Fibroblast of gingiva (primary cell): ENCODE measurements around the gene GRM7.

Source experiments
- DNase-seq: peaks from one replicate; pipeline ENCODE4 v3.0.0-alpha.2; 2011; ENCODE audit warnings: low read depth

Gene GRM7

DNA sequence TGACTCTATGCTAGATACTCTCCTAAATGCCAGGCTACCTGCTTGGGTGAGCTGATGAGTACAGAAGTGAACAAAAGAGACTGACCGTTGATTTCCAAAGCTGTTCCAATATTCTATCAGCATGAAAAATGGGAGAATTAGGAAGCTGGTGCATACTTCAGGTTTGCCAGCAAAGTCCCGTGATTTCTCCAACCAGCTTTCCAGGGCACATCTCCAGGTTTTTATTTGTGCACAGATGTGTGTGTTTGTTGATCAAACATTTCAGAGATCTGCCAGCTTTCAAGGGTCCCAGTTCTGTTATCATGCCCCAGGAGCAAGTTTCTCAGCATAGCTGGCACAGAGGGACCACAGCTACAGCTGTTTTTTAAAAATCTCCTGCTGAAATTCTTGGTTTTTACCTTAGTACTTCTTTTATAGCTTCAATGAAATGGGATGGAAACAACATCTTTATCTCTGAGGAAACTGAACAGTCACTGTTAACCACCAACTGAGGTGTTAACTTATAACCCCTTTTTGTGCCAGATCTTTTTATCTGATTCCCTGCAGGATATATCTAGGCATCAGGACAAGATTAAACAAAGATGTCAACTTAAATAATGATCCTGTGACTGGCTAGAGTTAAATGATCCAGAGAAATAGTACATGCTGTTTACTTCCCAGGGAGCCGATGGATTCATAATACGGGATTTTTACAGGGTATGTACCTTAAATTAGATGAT lies 380.8 kb downstream of the GRM7 start:
- DNase-seq, result no peak

DNA sequence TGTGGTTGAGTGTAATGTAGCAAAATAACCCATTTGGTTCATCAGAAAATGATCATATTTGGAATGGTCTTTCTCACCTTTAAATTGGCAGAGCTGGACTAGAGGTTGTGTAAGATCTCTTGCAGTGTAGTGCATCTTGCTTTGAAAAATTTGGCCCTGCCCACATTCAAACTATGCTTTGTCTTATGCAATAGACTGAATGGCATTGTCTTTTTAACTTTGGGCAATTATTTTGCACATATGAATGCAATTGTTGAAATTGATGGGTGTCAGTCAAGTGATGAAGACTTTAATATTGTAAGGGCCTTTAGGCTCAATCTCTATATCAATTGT lies 381.4 kb downstream of the GRM7 start:
- no peak for DNase-seq

DNA sequence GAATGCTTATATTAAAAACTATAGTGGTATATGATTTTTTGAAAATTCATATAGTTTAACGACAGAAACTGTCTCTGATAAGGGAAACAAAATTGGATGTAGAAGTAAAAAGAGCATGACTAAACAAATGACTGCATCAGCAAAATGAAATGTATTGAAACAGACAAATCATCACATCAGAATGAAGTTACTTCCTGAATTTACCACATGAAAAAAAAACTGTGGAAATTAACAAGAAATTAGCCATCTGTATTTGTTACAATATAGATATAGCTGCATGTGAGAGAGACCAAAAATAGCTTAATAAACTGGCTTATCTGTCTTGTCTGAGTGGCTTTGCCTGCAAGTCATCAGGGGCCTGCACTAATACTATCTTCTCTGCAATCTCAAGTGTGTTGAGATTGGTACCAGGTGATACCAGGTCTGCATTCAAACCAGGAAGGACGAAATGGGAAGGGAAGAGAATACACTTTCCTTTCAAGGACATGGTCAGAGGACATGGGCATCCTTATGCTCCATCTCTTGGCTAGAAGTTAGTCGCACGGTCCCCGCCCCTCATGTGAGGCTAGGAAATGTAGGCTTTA lies 388.7 kb downstream of the GRM7 start:
- DNase-seq, result no peak

DNA sequence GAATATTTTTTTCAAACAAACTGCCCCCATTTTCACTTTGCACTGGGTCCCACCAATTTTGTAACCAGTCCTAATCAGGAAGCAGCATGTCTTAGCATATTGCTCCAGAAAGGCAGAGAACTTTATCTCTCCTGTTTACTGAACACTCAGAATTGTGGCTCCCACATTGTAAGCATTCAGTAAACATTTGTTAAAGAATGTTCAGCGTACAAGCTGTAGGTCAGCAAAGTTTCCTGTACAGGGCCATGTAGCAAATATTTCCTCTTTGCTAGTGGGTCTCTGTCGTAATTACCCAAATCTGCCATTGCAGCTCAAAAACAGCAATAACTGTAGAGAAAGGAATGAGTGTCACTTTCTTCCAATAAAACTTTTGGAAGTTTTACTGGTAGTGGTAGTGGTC lies 393.3 kb downstream of the GRM7 start:
- DNase-seq, result no peak

DNA sequence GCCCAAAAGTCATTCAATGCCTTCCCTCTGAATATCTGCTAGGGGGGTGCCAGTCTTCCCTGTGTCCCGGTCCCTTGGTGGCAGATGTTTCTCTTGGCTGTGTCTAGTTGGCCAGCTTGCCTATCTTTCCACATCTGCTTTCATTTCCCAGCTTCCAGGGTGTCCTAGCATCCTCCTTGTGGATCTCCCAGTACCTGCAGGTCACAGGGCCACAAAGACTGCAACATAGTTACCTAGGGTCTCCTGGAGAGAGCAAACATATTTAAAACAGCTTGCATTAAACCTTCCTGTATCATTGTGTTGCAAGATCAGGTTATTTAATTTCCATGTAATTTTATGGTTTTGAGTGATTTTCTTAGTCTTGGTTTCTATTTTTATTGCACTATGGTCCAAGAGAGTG lies 400.1 kb downstream of the GRM7 start:
- no peak for DNase-seq

DNA sequence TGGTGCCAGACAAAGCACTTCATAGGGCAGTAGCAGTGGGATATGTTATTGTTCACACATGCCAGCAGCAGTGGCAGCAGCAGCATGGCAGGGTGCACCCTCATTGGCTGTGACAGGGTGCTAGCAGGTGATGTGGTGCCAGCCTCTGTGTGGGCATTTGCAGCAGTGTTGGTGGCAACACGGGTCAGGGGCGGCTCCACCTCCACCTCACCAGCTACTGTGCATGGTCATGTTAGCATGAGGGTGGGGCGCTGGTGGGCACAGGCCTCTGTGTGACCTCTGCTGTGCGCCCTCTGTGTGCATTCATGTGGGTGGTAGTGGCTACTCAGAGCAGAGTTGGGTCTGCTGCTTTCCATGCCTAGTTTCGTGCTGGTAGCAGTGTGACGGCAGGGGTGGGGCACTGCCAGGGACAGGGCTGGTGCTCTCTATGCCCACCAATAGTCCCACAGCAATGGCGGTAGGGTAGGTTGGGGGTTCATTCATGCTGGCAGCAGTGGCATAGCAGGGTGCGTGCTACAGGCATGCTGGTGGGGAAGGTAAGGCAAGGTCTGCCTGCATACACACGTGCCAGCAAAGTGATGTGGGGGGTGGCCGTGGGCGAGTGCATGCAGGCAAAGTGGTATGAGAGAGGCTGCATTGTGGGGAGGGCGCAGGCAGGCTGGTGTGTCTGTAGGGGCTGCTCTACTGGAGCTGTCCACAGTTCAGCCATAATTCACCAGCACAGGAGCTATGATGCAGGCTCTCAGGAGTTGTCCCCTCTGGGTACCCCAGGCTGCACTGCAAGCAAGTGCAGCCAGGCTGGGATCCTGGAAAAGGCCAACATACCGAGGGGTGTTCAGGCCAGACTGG lies 402.7 kb downstream of the GRM7 start:
- DNase-seq, result no peak

DNA sequence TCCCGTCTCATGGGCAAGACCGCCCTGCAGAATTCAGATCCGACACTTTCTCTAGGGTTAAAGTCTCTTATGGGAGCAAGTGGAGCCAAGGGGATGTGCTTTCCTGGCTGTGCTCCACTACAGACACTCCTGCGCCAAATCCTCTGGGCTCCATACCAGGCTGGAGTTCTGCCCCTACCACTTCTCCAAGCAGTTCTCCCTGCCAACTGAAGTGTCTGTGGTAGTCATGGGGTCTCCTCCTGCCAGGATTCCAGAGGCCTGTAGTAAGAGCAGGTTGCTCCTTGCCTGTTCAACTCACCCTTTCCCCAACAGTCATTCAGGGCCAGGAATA lies 403.2 kb downstream of the GRM7 start:
- no peak for DNase-seq

DNA sequence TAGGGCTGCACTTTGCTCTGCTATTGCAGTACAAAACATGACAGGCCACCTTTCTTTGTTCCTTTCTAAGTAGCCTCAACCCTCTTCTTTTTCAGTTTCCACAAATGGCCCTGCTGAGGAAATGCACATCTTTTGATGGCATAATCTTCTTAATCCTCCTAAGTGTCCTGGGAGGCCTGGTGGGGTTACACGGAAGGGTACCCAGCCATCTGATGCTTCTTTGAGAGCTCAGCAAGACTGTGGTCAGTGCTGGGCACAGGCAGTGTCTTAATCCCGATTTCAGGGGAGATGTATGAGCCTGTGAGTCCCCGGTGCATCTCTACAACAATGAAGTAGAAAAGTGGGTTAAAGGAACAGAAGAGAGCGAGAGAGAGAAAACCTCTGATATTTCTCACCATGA lies 404.8 kb downstream of the GRM7 start:
- no peak for DNase-seq

DNA sequence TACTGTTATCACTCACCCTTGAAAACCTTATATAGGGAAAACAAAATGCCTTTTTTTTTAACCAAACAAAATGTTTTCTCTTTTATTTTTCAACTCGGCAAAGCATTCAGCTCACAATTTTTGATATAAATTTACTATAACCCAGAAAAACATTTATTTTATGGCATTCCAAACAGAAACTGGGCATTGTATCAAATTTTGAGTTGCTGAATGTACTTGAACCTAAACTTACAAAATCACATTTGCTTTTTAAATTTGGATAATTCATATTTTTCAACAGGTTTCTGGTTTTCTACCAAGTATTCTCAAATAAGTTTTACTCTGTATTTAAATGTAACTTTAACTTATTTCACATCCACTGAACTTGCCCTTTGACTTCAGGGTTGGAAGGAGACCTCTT lies 405.6 kb downstream of the GRM7 start:
- DNase-seq, result no peak

DNA sequence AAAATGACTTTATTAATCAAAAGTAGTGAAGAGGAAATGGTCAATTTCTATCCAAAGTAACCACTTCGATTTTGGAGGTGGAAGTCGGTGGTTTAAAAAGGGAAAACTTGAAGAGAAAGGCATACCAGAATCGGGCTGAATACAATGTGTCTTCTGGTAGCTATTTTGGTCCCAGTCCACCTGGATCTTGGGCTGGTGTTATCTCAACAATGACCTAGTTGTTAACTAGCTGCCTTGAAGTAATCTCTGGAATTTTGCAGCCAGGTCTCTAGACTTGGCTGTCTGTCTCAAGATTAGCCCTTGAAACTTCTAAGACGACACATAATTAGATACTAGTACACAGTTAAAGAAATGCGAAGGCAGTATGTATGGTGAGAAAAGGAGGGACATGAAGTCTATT lies 409.8 kb downstream of the GRM7 start:
- no peak for DNase-seq

DNA sequence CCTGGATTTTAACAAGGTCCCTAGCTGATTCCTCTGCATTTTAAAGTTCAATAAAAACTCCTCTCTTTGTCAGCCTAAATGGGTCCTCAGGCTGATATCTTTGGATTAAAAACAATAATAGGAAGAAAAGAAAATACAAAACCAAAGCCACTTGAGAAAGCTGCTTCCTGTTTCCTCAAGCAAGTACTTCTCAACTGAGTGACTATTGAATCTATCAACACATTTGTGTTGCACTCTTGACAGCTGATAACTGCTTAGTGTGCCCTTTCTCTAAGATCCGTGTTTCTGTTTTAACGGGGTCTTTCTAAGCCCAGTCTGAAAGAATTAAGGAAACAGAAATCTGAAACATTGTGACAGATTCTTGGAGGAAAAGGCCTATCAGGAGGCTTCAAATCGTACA lies 410.7 kb downstream of the GRM7 start:
- no peak for DNase-seq

DNA sequence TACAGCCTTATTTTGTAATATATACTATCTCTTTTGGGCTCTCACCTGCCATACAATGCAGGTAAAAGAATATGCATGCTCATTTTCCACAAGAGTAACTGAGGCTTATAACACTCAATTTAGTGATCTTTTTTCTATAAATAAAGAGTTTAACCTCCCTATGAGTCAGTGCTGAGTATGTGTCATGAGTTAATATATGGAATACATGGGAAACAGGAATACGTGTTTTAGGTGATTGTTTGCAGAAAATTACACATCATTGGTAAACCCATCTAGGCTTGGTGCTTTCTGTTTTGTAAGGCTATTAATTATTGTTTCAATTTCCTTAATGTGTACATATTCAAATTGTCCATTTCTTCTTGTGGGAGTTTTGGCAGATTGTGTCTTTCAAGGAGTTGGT lies 411.3 kb downstream of the GRM7 start:
- DNase-seq, result no peak

DNA sequence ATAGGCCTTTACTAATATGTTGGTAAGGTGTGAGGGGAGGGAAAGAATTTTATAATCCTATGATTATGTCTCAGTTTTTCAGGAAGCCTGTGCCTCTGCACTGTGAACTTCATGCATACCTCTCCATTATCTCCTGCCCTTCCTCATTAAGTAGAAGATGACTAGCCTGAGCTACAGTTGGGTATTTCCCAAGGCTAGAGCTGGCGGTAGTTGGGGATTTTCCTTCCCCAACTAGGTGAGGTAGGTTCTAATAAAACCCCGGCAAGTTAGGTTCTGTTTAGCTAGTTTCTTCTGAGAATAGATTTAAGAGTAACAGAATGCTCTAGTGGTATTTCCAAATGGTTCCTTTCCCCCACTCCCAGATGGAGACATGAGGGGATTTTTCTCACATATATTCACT lies 414.5 kb downstream of the GRM7 start:
- DNase-seq, result no peak

DNA sequence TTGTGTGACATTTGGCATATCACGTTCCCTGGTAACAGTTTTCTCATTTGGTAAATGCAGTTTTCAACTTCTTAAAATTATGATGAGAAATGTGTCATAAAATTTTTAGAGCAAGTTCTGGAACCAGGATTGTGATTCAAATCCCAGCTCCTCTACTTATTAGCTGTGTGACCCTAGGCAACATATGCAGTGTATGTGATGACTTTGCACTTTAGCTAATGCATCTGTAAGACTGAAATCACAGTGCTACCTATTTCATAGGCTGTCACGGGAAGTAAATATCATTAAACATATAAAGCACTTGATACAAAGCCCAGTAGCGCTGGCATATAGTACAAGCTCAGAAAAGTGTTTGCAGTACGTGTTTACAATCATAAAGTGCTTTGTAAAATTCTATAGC lies 419.4 kb downstream of the GRM7 start:
- no peak for DNase-seq

DNA sequence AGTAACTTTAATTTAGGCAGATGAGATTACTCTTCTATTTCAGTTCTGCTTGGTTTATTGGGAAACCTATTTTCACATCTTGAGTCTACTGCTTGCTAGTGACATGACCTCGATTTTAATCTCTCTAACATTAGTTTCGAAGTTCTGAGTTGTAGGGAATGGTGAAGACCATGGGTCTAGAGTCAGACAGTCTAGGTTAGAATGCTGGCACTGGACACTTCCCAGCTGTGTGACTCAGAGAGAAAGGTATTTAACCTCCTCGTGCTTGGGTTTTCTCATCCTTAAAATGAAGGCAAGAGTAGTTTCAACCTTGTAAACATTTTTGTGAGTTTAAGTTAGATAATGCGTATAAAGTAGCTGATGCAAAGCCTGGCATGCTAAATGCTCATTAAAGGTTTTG lies 422.1 kb downstream of the GRM7 start:
- DNase-seq, result no peak

DNA sequence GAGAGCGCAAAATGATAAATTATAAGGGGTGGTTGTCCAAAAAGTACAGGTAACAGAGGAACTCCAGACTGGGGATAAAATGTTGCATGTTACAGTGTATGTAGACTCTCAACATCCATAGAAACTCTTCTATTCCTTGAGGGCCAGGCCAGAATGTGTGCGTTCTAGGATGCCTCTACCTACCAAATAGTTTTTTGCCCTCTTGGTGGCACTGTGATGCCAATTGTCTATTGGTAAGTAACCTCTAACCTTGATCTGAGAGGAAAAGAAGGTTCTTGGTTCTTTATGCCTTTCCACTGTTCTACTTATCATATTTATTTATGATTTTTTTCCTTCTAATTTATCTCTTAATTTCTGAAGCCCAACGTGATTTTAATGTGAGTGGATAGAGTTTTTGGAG lies 424.6 kb downstream of the GRM7 start:
- DNase-seq, result no peak

DNA sequence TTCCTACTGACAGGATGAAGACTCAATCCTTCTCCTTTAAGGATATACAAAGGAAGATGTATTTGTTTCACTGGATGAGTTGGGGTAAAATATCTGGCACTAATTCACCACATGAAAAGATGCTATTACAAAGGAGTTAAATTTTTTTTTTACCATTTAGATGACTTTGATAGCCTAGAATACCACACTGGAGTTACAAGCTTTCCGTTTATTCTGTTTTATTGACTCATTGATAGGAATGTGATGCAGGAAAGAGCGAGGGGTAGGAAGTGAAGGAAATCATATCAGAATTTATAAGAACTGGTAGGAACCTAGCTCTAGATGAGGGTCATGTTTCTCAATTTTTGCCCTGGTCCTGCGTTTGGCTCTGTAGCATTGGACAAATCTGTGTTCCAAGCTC lies 427.2 kb downstream of the GRM7 start:
- DNase-seq, result no peak

DNA sequence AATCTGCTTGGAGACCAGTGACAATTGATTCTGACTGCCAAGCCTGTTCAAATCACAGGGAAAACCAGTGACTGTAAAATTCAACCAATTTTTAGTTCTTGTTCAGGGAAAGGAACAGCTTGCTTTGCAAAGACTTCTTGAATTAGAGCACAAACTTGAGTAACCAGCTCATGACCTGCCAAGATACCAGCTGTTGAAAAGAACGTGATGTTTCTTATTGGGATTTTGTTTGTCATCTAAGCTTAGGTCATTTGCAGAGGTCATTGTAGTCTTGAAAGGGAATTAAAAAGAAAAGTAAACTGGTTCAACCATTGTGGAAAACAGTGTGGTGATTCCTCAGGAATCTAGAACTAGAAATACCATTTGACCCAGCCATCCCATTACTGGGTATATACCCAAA lies 428.2 kb downstream of the GRM7 start:
- no peak for DNase-seq

DNA sequence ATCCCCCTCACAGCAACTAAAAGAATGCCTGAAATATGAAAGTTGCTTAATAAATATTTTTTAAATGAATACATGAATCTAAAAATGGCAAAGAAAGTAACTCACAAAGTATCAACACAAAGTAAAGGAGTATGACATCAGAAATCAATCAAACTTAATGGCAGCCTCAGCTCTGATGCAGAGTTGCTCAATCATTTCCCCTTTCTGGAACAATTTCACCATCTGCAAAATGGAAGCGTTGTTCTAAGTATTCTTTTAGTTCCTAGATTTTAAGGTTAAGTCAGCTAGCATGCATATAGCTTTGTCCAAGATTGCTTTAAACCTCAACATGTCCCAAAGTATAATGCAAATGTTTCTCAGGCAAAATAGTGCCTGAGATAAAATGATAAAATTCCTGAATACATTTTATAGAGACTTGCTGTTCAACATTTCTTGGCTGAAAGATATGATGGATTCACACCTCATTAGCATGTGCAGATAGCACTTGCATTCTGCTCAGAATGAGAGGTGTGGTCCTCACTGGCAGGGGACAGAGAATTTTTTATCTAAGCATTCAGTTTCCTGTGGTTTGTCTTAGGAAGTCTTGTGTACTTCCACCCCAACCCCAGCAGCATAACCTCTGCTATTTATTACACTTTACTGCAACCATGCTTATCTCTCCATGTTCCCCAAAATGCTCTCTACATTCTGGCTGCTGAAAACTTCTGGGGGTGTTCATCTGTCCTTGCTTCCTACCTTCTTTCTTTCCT lies 429.3 kb downstream of the GRM7 start:
- no peak for DNase-seq

DNA sequence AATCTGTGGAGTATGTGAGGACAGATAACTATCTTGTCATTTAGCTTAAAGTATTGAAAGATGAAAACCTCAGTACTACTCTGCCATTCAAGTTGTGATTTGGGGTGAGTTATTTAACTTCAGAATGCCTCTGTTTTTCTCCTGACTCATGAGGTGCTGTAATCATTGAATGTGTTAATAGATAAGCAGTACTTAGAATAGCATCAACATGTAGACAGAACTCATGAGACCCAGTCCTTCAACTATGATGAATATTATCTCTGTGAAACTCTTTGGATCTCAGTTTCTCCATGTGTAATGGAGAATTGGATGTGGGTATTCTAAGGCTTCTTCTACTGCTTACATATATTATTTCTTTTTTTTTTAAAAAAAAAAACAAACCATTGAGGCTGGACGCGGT lies 431.4 kb downstream of the GRM7 start:
- DNase-seq, result no peak

DNA sequence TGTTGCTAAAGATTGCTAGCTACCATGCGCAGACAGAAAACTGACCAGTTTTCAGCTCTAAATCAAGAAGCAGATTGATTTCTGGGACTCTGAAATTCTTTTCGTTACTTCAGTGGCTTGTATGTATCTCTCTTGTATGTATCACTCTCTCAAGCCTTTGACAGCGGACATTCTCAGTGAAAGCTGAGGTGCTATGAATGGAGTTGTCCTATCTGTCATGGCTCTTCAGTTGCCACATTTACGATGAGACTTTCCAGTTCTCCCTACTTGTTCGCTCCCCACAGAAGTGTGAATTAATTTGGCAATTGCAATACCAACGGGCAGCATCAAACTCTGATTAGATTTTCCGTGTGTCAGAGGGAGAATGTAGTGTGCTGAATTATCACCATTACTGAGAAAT lies 432.4 kb downstream of the GRM7 start:
- DNase-seq, result no peak

DNA sequence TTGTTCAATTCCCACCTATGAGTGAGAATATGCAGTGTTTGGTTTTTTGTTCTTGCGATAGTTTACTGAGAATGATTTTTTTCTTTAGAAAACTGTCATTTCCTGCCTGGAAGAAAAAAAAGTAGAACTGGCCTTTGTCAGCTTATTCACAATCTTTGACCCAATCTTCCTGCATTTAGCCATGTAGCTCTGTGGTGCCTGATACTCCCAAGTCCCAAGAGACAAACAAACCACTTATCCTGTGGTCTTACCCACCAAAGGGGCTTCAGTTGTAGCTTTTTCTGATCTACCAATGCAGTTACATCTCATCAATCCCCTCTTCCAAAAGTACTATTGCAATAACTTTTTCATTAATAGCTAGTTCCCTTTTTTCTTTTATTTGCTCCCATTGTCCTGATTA lies 444.6 kb downstream of the GRM7 start:
- no peak for DNase-seq

DNA sequence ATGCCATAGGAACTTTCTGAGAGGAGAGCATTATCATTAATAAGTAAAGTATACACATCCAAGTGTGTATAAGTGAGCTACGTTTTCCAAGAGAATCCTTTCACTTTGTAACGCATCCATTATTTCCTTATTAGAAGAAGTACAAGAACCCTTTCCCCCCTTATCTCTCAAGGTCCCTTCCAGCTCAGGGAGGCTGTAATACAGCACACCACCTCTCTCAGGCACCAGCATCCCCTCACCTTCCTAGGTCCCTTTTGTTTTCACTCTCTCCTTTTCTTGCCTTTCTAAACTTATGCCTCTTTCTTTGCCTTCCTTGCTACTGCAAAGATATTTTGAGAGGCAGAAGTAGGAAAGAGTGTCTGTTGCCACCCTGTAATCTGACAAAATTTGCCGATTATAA lies 446.0 kb downstream of the GRM7 start:
- DNase-seq, result no peak
